Activated naive CD4-positive, alpha-beta T cell treated with anti-CD3 and anti-CD28 coated beads, Interleukin-2, amount 10 ng/mL, durations not matched to agents 7 days and 5 days (primary cell): ENCODE data around the gene SH3TC2.
"Not testable (repeated sequence)": the region's sequence is repeated elsewhere in the genome, so short reads cannot be mapped to it uniquely, and the experiment has no call there.

Source experiments
- CTCF ChIA-PET: fragments of 350-600 bp; sonication (Branson Sonifier 250); formaldehyde crosslinking; loops from one replicate; lab custom pipeline; 2021; ENCODE audit warnings: antibody characterized with exemption; lab: Charles Lee
- DNase-seq: peaks from one replicate; pipeline ENCODE4 v3.0.0-alpha.2; 2020
- H3K27ac Mint-ChIP-seq: one replicate; pipeline ENCODE4 v1.8.0; 2021; ENCODE audit warnings: mild to moderate bottlenecking, moderate library complexity, mixed read lengths
- H3K27me3 Mint-ChIP-seq: one replicate; pipeline ENCODE4 v1.8.0; 2021; ENCODE audit warnings: mild to moderate bottlenecking, mixed read lengths
- H3K36me3 Mint-ChIP-seq: one replicate; pipeline ENCODE4 v1.8.0; 2021; ENCODE audit warnings: mixed read lengths
- H3K4me1 Mint-ChIP-seq: one replicate; pipeline ENCODE4 v1.8.0; 2021; ENCODE audit warnings: mixed read lengths
- H3K4me3 Mint-ChIP-seq: one replicate; pipeline ENCODE4 v1.8.0; 2021; ENCODE audit warnings: mild to moderate bottlenecking, moderate library complexity, mixed read lengths
- H3K9me3 Mint-ChIP-seq: one replicate; pipeline ENCODE4 v1.8.0; 2021; ENCODE audit warnings: mixed read lengths

Gene SH3TC2

DNA sequence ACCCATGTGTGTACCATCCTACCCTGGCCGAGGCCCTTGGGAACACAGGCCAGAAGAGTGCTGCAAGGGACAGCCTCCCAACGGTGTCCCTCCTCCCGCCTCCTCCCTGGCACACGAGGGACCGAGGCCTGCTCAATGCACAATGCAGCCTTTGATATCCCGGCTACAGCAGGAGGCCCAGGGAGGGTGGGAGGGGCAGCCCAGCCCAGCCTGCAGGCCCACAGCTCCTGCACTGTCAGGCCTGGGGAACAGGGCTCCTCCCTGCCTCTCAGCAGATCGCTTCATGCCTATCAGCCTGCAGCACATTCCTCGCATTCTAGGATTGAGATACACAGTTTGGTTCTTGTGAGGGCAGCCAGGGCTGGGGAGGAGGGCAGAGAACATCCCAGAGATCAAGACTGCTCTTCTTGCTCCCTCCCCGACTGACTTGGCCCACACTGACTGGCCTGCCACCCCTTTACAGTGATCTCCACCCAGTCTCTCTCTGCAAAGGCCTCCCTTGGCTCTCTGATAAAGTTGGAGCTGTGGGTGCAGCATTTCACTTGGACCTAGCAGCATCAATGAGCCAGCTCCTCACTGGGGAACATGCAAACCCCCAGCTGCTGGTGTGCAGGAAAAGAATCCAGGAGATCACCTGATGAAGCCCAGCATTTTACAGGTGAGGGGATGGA, at the start of gene SH3TC2:
Gene SH3TC2, minus strand, starts transcription at position 46 of the 671 bp plus-strand sequence. Its CDS starts 40 bp downstream, at position 6.
- Mint-ChIP-seq H3K27ac (no peak within 1 kb of the TSS), H3K4me1 (no peaks in the 10 kb centered on the region), H3K36me3 (no peaks in the 10 kb centered on the region), H3K9me3 (no peaks in the 10 kb centered on the region), H3K4me3 (no peak within 1 kb of the TSS), H3K27me3 (peaks cover 11% of the 10 kb centered on the region)
- no peak for DNase-seq
- CTCF ChIA-PET = no interaction called here

DNA sequence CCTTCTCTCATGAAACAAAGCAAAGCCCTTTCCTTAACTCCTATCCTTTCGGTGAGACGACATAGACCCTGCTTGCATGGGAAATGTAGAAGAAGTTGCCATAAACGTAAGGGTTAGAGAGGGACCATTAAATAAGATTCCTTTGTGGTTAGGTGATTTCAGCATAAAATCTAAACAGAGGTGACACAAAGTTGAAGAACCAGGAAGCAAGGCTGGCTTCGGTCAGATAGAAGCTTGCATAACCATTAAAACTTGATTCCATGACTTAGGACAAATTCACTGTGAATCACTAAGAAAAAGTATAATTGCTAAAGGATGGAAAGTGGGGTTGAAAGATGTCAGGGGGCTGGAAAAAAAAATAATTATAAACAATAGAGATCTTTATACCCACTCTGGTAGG, 47.5 kb upstream of the SH3TC2 start:
- CTCF ChIA-PET = interaction anchor here (0.7 kb wide), 1 partner anchor 136 kb away, joined by 4 read pairs; no protein-coding TSS in a partner anchor

DNA sequence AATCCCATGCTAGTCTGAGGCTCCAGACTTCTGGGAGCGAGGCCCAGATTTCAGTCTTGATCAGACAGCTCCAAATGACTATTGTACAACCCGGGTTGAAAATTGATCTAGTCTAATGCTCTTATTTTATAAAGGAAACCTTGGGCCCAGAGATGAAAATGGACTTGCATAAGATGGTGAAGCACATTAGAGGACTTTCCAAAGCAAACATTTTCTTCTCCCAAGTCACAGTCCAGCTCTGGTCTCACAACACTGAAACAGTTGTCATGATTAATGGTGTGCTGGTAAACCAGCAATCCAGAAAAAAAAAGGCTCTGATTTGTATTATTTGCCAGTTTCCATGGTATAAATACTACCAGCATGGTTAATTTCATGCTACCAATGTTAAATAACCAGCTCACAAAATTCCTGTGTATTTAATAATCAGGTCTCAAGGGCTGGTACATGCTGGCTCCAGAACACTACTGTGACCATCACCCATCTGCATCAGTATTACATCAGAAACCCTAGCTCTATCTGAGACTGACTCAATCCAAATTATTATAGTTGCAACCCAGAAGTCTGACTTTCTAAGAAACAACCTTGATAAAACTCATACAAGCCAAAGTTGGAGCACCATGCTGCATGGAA, 45.9 kb upstream of the SH3TC2 start:
- Mint-ChIP-seq H3K27ac (no peak overlapping the region), H3K4me3 (no peak overlapping the region), H3K9me3 (no peaks in the 10 kb centered on the region), H3K27me3 (peaks cover 9% of the 10 kb centered on the region), H3K36me3 (no peaks in the 10 kb centered on the region), H3K4me1 (no peaks in the 10 kb centered on the region)
- DNase-seq = no peak
- CTCF ChIA-PET = interaction anchor here (1.1 kb wide), 1 partner anchor 13 kb away, joined by 3 read pairs; no protein-coding TSS in a partner anchor

More for the DNA sequence above, 47.5 kb upstream of the SH3TC2 start:
- Mint-ChIP-seq H3K4me3 (no peak overlapping the region), H3K9me3 (no peaks in the 10 kb centered on the region), H3K27me3 (peaks cover 12% of the 10 kb centered on the region), H3K27ac (no peak overlapping the region), H3K4me1 (no peaks in the 10 kb centered on the region), H3K36me3 (no peaks in the 10 kb centered on the region)
- no peak for DNase-seq

DNA sequence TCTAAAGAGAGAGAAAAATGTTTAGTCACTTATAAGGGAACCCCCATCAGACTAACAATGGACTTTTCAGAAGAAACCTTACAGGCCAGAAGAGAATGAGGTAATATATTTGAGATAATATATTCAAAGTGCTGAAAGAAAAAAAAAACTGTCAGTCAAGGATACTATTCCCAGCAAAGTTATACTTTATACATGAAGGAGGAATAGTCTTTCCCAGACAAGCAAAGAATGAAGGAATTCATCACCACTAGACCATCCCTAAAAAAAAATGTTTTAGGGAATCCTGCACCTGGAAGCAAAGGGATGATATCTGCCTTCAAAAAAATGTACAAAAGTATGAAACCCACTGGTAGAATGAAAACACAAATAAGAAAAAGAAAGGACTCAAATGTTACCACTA, 37.5 kb upstream of the SH3TC2 start:
- Mint-ChIP-seq H3K27ac (no peak overlapping the region), H3K27me3 (peaks cover 12% of the 10 kb centered on the region), H3K36me3 (peaks cover 6% of the 10 kb centered on the region), H3K4me3 (no peak overlapping the region), H3K9me3 (peaks cover 29% of the 10 kb centered on the region), H3K4me1 (peaks cover 5% of the 10 kb centered on the region)
- DNase-seq = no peak
- CTCF ChIA-PET = no interaction called here

DNA sequence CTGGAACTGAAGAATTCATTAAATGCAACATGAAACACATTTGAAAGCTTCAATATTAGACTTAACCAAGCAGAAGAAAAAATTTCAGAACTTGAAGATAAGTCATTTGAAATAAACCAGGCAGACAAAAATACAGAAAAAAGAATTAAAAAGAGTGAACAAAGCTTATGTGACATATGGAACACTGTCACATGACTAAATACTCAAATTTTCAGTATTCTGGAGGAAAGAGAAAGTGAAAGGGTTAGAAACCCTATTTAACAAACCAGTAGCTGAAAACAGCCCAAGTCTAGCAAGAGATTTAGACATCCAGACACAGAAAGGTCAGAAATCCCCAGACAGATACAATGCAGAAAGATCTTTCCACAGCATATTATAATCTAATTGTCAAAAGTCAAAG, 37.1 kb upstream of the SH3TC2 start:
- H3K27ac Mint-ChIP-seq = no peak overlapping the region
- no peak overlapping the region for H3K4me3 Mint-ChIP-seq
- H3K9me3 Mint-ChIP-seq = peaks cover 29% of the 10 kb centered on the region
- DNase-seq = no peak
- peaks cover 5% of the 10 kb centered on the region for H3K4me1 Mint-ChIP-seq
- peaks cover 12% of the 10 kb centered on the region for H3K27me3 Mint-ChIP-seq
- CTCF ChIA-PET = no interaction called here
- H3K36me3 Mint-ChIP-seq = peaks cover 6% of the 10 kb centered on the region

DNA sequence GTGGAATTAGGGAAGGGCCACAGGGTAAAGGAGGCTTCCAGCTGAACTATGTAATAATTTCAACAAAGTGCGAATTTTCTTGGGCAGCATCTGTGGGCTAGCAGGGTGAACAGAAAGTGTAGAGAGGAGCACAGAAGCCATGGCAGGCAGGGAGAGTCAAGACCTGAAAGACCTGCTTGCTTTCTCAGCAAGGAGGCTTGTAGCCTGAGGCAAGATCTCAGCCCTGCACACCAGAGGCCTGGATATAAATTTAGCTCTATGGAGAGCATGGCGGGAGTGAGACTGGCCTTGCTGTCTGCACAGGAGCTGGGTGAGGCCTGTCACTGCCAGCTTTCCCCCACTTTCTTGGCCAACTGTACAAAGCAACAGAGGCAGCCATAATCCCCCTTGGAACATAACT, 32.1 kb upstream of the SH3TC2 start:
- H3K27me3 Mint-ChIP-seq = peaks cover 6% of the 10 kb centered on the region
- H3K9me3 Mint-ChIP-seq = peaks cover 22% of the 10 kb centered on the region
- CTCF ChIA-PET = no interaction called here
- H3K4me1 Mint-ChIP-seq = peaks cover 3% of the 10 kb centered on the region
- H3K4me3 Mint-ChIP-seq = no peak overlapping the region
- peaks cover 4% of the 10 kb centered on the region for H3K36me3 Mint-ChIP-seq
- DNase-seq = no peak
- H3K27ac Mint-ChIP-seq = no peak overlapping the region

DNA sequence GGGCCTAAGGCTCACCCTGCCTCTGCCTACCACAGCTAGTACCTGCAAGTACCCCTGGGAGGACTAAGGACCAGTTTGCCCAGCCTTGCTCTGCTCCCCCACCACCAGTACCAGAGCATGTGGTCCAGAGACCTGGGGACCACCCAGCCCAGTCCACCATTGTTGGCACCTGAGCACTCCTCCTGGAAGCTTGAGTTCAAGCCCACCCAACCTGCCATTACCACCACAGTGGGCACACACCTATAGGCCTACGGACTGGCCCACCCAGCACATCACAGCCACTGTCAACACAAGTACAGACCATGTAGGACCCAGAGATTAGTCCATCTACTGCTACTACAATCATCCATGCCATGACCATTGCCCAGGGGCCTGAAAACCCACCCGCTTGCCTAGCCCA, 30.8 kb upstream of the SH3TC2 start:
- Mint-ChIP-seq H3K4me1 (no peaks in the 10 kb centered on the region), H3K4me3 (no peak overlapping the region), H3K27ac (no peak overlapping the region), H3K36me3 (no peaks in the 10 kb centered on the region), H3K27me3 (peaks cover 6% of the 10 kb centered on the region), H3K9me3 (peaks cover 12% of the 10 kb centered on the region)
- CTCF ChIA-PET = no interaction called here
- DNase-seq = no peak

DNA sequence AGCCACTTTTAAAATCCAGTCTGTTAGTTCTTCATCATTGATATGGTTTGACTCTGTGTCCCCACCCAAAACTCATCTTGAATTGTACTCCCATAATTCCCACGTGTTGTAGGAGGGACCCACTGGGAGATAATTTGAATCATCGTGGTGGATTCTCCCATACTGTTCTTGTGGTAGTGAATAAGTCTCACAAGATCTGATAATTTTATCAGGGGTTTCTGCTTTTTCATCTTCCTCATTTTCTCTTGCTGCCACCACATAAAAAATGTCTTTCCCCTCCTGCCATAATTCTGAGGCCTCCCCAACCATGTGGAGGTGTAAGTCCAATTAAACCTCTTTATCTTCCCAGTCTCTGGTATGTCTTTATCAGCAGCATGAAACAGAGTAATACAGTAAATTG, 26.9 kb upstream of the SH3TC2 start:
- no peak for DNase-seq
- Mint-ChIP-seq H3K4me3 (no peak overlapping the region), H3K4me1 (no peaks in the 10 kb centered on the region), H3K36me3 (no peaks in the 10 kb centered on the region), H3K27me3 (peaks cover 10% of the 10 kb centered on the region), H3K27ac (no peak overlapping the region), H3K9me3 (peaks cover 2% of the 10 kb centered on the region)
- CTCF ChIA-PET = no interaction called here

DNA sequence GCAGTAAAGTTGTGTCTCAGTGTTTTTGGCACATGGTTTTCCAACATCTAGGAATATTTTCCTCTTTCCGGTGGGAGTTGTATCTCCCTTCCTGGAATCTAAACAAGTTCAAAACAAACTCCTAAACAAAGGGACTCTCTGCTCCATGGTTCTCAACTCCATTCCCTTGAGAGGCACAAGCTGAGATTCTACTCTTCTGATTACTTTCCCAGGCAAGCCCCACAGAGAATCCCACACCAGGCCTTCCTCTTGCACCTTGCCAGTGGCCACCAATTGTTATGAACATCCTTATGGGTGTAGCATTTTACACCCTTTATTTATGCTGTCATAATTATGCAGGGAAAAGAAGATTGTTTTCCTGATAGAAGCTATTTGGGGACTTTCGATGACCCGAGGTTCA, 25.8 kb upstream of the SH3TC2 start:
- no peak for DNase-seq
- Mint-ChIP-seq H3K27me3 (peaks cover 14% of the 10 kb centered on the region), H3K9me3 (peaks cover 2% of the 10 kb centered on the region), H3K27ac (no peak overlapping the region), H3K36me3 (no peaks in the 10 kb centered on the region), H3K4me3 (no peak overlapping the region), H3K4me1 (no peaks in the 10 kb centered on the region)
- CTCF ChIA-PET = interaction anchor here (1.2 to 1.4 kb wide), 2 partner anchors 26 to 358 kb away, joined by 3 to 5 read pairs; no protein-coding TSS in a partner anchor

DNA sequence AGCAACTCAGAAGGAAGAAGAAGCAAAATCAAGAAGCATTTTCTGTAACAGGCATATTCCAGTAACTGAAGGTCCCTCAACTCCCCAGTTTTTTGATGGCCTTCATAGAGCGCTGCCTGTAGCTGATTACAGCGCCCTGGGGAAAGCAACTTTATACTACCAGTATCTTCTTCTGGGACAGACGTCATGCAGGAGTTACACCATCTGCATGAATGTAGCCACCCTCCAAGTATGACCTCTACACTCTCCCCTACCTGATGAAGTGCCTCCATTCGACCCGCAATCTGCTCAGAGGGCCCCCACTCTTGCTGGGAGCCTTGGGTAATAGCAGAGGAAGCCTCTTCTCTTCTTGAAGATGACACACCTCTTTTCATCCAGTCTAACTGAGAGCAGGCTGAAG, 21.0 kb upstream of the SH3TC2 start:
- no peaks in the 10 kb centered on the region for H3K9me3 Mint-ChIP-seq
- CTCF ChIA-PET = interaction anchor here (2.1 kb wide), 1 partner anchor 31 kb away, joined by 6 read pairs; no protein-coding TSS in a partner anchor

DNA sequence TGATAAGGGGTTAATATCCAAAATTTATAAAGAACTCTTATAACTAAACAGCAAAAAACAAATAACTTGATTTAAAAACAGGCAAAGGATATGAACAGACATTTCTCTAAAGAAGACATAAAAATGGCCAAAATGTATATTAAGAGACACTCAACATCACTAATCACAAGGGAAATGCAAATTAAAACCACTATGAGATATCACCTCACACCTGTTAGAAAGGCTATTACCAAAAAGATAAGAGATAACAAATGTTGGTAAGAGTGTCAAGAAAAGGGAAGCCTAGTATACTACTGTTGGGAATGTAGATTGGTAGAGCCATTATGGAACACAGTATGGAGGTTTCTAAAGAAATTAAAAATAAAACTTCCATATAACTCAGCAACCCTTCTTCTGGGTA, 19.4 kb upstream of the SH3TC2 start:
- H3K36me3 Mint-ChIP-seq = no peaks in the 10 kb centered on the region
- no peak overlapping the region for H3K4me3 Mint-ChIP-seq
- no peaks in the 10 kb centered on the region for H3K4me1 Mint-ChIP-seq
- CTCF ChIA-PET = interaction anchor here (2.1 kb wide), 1 partner anchor 32 kb away, joined by 6 read pairs; no protein-coding TSS in a partner anchor
- no peak for DNase-seq
- no peak overlapping the region for H3K27ac Mint-ChIP-seq
- H3K27me3 Mint-ChIP-seq = peaks cover 8% of the 10 kb centered on the region
- H3K9me3 Mint-ChIP-seq = no peaks in the 10 kb centered on the region

More for the DNA sequence above, 21.0 kb upstream of the SH3TC2 start:
- H3K36me3 Mint-ChIP-seq = no peaks in the 10 kb centered on the region
- no peak overlapping the region for H3K4me3 Mint-ChIP-seq
- no peak overlapping the region for H3K27ac Mint-ChIP-seq
- peaks cover 8% of the 10 kb centered on the region for H3K27me3 Mint-ChIP-seq
- H3K4me1 Mint-ChIP-seq = no peaks in the 10 kb centered on the region
- no peak for DNase-seq

DNA sequence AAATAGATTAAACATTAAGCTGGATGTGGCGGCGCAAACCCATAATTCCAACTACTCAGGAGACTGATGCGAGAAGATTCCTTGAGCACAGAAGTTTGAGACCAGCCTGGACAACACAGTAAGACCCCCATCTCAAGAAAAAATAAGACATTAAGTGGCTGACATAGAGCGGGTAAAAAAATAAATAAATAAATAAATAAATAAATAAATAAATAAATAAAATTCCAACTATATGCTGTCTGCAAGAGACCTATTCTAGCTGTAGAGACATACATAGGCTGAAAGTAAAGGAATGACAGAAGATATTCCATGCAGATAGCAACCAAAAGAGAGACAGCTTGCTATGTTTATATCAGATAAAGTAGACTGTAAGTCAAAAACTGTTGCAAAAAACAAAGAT, 17.4 kb upstream of the SH3TC2 start:
- H3K4me3 Mint-ChIP-seq = no peak overlapping the region
- CTCF ChIA-PET = no interaction called here
- no peak for DNase-seq
- peaks cover 4% of the 10 kb centered on the region for H3K27me3 Mint-ChIP-seq
- no peaks in the 10 kb centered on the region for H3K9me3 Mint-ChIP-seq
- no peaks in the 10 kb centered on the region for H3K36me3 Mint-ChIP-seq
- H3K4me1 Mint-ChIP-seq = no peaks in the 10 kb centered on the region
- no peak overlapping the region for H3K27ac Mint-ChIP-seq

DNA sequence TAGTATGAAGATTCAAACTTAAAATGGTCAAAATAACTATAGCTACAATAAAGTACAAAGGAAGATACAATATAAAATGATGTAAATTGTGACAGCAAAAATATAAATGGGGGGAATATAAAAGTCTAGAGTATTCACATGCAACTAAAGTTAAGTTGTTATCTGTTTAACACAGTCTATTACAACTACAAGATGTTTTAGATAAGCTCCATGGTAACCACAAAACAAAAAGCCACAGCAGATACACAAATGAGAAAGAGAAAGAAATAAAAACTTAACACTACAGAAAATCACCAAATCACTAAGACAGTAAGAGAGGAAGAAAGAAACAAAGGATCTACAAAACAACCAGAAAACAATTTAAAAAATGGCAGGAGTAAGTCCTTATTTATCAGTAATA, 17.0 kb upstream of the SH3TC2 start:
- H3K4me1 Mint-ChIP-seq = no peaks in the 10 kb centered on the region
- peaks cover 4% of the 10 kb centered on the region for H3K27me3 Mint-ChIP-seq
- H3K36me3 Mint-ChIP-seq = no peaks in the 10 kb centered on the region
- no peak for DNase-seq
- H3K9me3 Mint-ChIP-seq = no peaks in the 10 kb centered on the region
- no peak overlapping the region for H3K27ac Mint-ChIP-seq
- CTCF ChIA-PET = no interaction called here
- H3K4me3 Mint-ChIP-seq = no peak overlapping the region

DNA sequence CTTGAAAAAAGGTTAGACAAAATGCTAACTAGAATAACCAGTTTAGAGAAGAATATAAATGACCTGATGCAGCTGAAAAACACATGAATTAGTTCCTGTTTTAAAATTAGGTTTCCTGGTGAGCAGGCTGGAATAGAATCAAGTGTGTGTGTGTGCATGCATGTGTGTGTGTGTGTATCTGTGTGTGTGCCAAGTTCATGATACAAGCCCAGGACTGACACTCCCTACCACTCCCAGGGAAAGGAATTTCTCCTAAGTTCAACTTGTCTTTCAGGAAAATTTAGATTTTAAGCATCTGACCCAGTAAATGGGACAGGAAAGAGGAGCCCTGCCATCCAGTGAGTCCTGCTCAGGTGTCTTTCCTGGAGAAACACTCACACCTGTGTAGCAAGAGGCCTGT, 11.2 kb upstream of the SH3TC2 start:
- H3K4me3 Mint-ChIP-seq, H3K36me3 Mint-ChIP-seq, H3K27me3 Mint-ChIP-seq, H3K9me3 Mint-ChIP-seq, CTCF ChIA-PET, DNase-seq, H3K4me1 Mint-ChIP-seq, H3K27ac Mint-ChIP-seq: not testable (repeated sequence)

DNA sequence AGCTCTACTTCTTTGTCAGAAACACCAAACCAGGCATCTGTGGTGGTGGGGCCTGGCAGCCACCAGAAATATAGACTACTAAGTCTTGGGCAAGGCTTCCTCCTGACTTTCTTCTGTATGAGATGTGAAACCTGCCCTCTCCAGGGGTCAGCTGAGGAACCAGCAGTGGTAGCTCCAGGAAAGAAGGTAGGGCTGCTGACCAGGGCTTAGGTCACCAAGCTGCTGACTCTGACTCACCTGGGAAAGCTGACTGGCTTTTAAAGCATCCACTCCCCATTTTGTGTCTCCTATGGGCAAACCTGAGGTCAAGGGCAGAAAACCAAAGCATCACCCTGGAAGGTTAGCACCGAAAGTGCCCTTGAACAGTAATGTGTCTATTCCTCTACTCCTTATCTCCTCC, 10.4 kb upstream of the SH3TC2 start:
- no peak for DNase-seq
- Mint-ChIP-seq H3K27me3 (no peaks in the 10 kb centered on the region), H3K27ac (no peak overlapping the region), H3K4me1 (no peaks in the 10 kb centered on the region), H3K9me3 (no peaks in the 10 kb centered on the region), H3K36me3 (no peaks in the 10 kb centered on the region), H3K4me3 (no peak overlapping the region)
- CTCF ChIA-PET = no interaction called here
